CD14-positive monocyte (primary cell): Measurements from ENCODE around the gene STARD4. TPM values are rescaled to one million over a fixed set of nuclear protein-coding genes. Genes with fewer than 3 reads are reported as not detected.

ENCODE experiments used
- DNase-seq, 3 donors: peaks; one replicate each; pipeline ENCODE4 v3.0.0-alpha.2; 2011 to 2022
- H2AFZ ChIP-seq: 2 replicates; pipeline ENCODE4 v1.6.0; 2012; ENCODE audit warnings: mild to moderate bottlenecking, low read depth, low read length, inconsistent platforms; ENCODE audit not compliant: insufficient read depth, poor library complexity, severe bottlenecking
- H3K27ac ChIP-seq, 2 donors: 1 replicate in 1 of 2; 2 replicates in 1 of 2; pipeline ENCODE4 v1.5.1; 2012 to 2013; ENCODE audit warnings: low read length in 2 of 2, control low read depth in 1 of 2, inconsistent platforms in 1 of 2, low read depth in 1 of 2, mild to moderate bottlenecking in 1 of 2
- H3K27me3 ChIP-seq, 2 donors: one replicate each; pipeline versions ENCODE4 v1.6.0 to v1.6.1; 2011 to 2013; ENCODE audit warnings: low read length in 2 of 2; ENCODE audit not compliant: control insufficient read depth in 2 of 2, insufficient read depth in 2 of 2
- H3K36me3 ChIP-seq, 2 donors: replicated peaks in 1 of 2; 1 replicate in 1 of 2; 2 replicates in 1 of 2; pipeline versions ENCODE4 v1.5.1 to v1.6.1; 2012 to 2013; ENCODE audit warnings: low read length in 2 of 2, control low read depth in 1 of 2, inconsistent platforms in 1 of 2, mild to moderate bottlenecking in 1 of 2; ENCODE audit not compliant: insufficient read depth in 2 of 2, control insufficient read depth in 1 of 2
- H3K4me1 ChIP-seq, 2 donors: 1 replicate in 1 of 2; 2 replicates in 1 of 2; pipeline versions ENCODE4 v1.5.1 to v1.6.1; 2012 to 2013; ENCODE audit warnings: low read length in 2 of 2, control low read depth in 1 of 2, inconsistent platforms in 1 of 2, mild to moderate bottlenecking in 1 of 2, moderate library complexity in 1 of 2; ENCODE audit not compliant: insufficient read depth in 2 of 2, control insufficient read depth in 1 of 2
- H3K4me2 ChIP-seq: replicated peaks from 2 replicates; pipeline ENCODE3; 2012; ENCODE audit warnings: low read length, moderate library complexity, mild to moderate bottlenecking; ENCODE audit not compliant: poor library complexity, severe bottlenecking; ENCODE audit errors: extremely low read depth
- H3K4me3 ChIP-seq, 3 experiments: fragments of 200-600 bp in 1 of 3; sonication (generic) in 1 of 3; replicated peaks in 1 of 3; 1 replicate in 2 of 3; 2 replicates in 1 of 3; pipeline ENCODE4 v1.5.1; 2011 to 2013; ENCODE audit warnings: low read length in 3 of 3, mild to moderate bottlenecking in 3 of 3, control low read depth in 2 of 3, low read depth in 2 of 3, inconsistent platforms in 1 of 3, moderate library complexity in 1 of 3
- H3K79me2 ChIP-seq: 2 replicates; pipeline ENCODE4 v1.6.0; 2012; ENCODE audit warnings: mild to moderate bottlenecking, control low read depth, inconsistent platforms, low read length, moderate library complexity; ENCODE audit not compliant: insufficient read depth
- H3K9ac ChIP-seq: 2 replicates; pipeline ENCODE4 v1.6.0; 2017; ENCODE audit warnings: low read length, mild to moderate bottlenecking; ENCODE audit not compliant: insufficient read depth, poor library complexity, severe bottlenecking
- H3K9me3 ChIP-seq, 2 donors: replicated peaks in 1 of 2; 1 replicate in 1 of 2; 2 replicates in 1 of 2; pipeline versions ENCODE4 v1.5.1 to v1.6.1; 2012 to 2013; ENCODE audit warnings: low read length in 2 of 2, control low read depth in 1 of 2; ENCODE audit not compliant: control insufficient read depth in 1 of 2, insufficient read depth in 1 of 2
- H4K20me1 ChIP-seq: 2 replicates; pipeline ENCODE4 v1.6.0; 2012; ENCODE audit warnings: mild to moderate bottlenecking, low read length, control low read depth, moderate library complexity; ENCODE audit not compliant: insufficient read depth
- H3K27ac Mint-ChIP-seq, 7 donors: one replicate each; pipeline ENCODE4 v1.8.0; 2020; ENCODE audit warnings: mild to moderate bottlenecking in 7 of 7, mixed read lengths in 7 of 7, moderate library complexity in 6 of 7, inconsistent platforms in 2 of 7
- H3K27me3 Mint-ChIP-seq, 3 donors: one replicate each; pipeline ENCODE4 v1.8.0; 2021 to 2022; ENCODE audit warnings: low read depth in 3 of 3, mild to moderate bottlenecking in 3 of 3, mixed read lengths in 3 of 3, moderate library complexity in 3 of 3, inconsistent platforms in 1 of 3
- H3K36me3 Mint-ChIP-seq, 2 donors: one replicate each; pipeline ENCODE4 v1.8.0; 2020; ENCODE audit warnings: mixed read lengths in 2 of 2, inconsistent platforms in 1 of 2, mild to moderate bottlenecking in 1 of 2
- H3K4me1 Mint-ChIP-seq: one replicate; pipeline ENCODE4 v1.8.0; 2020; ENCODE audit warnings: mild to moderate bottlenecking, mixed read lengths
- H3K4me3 Mint-ChIP-seq, 2 donors: one replicate each; pipeline ENCODE4 v1.8.0; 2020; ENCODE audit warnings: mild to moderate bottlenecking in 2 of 2, mixed read lengths in 2 of 2, moderate library complexity in 1 of 2
- H3K9me3 Mint-ChIP-seq, 7 donors: one replicate each; pipeline ENCODE4 v1.8.0; 2020 to 2022; ENCODE audit warnings: mixed read lengths in 7 of 7, mild to moderate bottlenecking in 6 of 7, moderate library complexity in 6 of 7, inconsistent platforms in 2 of 7
- CTCF ChIP-seq: fragments of 200-600 bp; IDR thresholded peaks from one replicate; pipeline ENCODE4 v1.8.0; 2022; ENCODE audit warnings: antibody characterized with exemption, mild to moderate bottlenecking
- WGBS: methylation state at CpG from one replicate; pipeline ENCODE4 v1.1.5; 2013; ENCODE audit warnings: missing lambda C conversion rate; ENCODE audit not compliant: insufficient coverage; 5-methylcytosine and 5-hydroxymethylcytosine counted together
- intact Hi-C, 2 donors: fragments of 100-400 bp; cut with micrococcal nuclease; formaldehyde crosslinking; loops; one replicate each; pipeline versions ENCODE4 v1.15.0 to v1.15.1; 2023
- polyA plus RNA-seq, 3 donors: library from polyadenylated mRNA; depleted of rRNA in 1 of 3; unstranded in 2 of 3; stranded (reverse) in 1 of 3; fragments of 300-500 nt in 2 of 3; fragments of >200 nt in 1 of 3; fragmentation: Illumina TruSeq in 2 of 3; gene quantifications; 1 replicate in 2 of 3; 2 replicates in 1 of 3; pipeline ENCODE4 v1.2.3, GENCODE V29; 2012 to 2021

The STARD4 gene
- polyA plus RNA-seq, 3 donors = 6.4 to 7.7 (median 6.7) TPM

DNA sequence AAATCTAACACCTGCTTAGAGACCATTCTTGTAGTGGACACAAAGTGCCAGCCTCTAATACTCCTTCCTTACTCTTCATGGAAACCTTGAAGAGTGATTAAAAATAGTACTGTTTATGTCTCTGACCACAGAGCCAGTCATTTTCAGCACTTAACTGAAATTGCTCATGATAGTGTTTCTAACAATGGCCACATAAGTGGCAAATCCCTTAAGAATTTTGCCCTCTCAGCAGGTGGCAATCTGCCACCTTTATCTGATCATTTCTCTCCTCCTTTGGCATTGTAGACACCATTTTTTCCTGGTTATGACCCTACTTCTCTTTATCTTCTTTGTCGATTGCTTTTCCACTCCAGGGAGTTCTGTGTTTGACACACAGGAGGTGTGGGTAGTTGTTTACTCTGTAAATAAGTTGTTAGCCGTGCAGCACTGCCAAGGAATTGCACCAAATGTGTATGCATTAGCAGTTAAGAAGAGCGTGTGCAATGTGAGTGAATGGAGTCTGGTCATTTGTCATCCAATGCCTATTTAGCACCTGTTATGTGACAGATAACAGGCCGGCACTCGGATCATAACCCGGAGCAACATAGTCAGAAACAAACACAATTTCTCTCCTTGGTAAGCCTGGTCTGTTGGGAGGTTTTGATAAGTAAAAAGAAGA is 36.8 kb upstream of the STARD4 start:
- H3K27me3 ChIP-seq = no peaks in the 10 kb centered on the region
- 100% methylated on average over 1 of the region's 6 CpGs for WGBS
- no peak overlapping the region for H3K27ac ChIP-seq
- peaks cover 17% of the 10 kb centered on the region for H3K4me1 Mint-ChIP-seq
- no peak overlapping the region for H3K9ac ChIP-seq
- no peak overlapping the region for H3K4me2 ChIP-seq
- H3K4me3 Mint-ChIP-seq = no peak overlapping the region
- H4K20me1 ChIP-seq = no peaks in the 10 kb centered on the region
- peaks cover 0 to under 1% (median 0%) of the 10 kb centered on the region in 7 donors for H3K9me3 Mint-ChIP-seq
- peaks cover 15 to 20% of the 10 kb centered on the region in 2 donors for H3K4me1 ChIP-seq
- no peak overlapping the region for H2AFZ ChIP-seq
- H3K27me3 Mint-ChIP-seq = peaks cover 0 to 2% (median 0%) of the 10 kb centered on the region in 3 donors
- H3K9me3 ChIP-seq = no peaks in the 10 kb centered on the region
- no peaks in the 10 kb centered on the region for H3K79me2 ChIP-seq
- no peak for TF ChIP-seq CTCF
- intact Hi-C loops = loop anchor here in 1 of 2 donors (5.0 kb wide), 1 partner anchor 598 kb away; no protein-coding TSS in a partner anchor
- H3K36me3 ChIP-seq = no peaks in the 10 kb centered on the region
- no peak for DNase-seq
- H3K4me3 ChIP-seq = no peak overlapping the region
- no peaks in the 10 kb centered on the region for H3K36me3 Mint-ChIP-seq
- H3K27ac Mint-ChIP-seq = no peak overlapping the region

GRCh38 chr5:111548348-111548950 is 36.1 kb upstream of the STARD4 start:
- no peak overlapping the region for H2AFZ ChIP-seq
- H3K9ac ChIP-seq = no peak overlapping the region
- Mint-ChIP-seq H3K27ac (no peak overlapping the region), H3K4me3 (no peak overlapping the region), H3K4me1 (peaks cover 16% of the 10 kb centered on the region), H3K27me3 (peaks cover 0 to 2% (median 0%) of the 10 kb centered on the region in 3 donors), H3K36me3 (no peaks in the 10 kb centered on the region), H3K9me3 (no peaks in the 10 kb centered on the region)
- WGBS = 100% methylated on average over 2 of the region's 6 CpGs
- peaks cover 15 to 20% of the 10 kb centered on the region in 2 donors for H3K4me1 ChIP-seq
- H3K4me2 ChIP-seq = no peak overlapping the region
- H3K27ac ChIP-seq = no peak overlapping the region
- H3K27me3 ChIP-seq = no peaks in the 10 kb centered on the region
- no peak overlapping the region for H3K4me3 ChIP-seq
- no peak for TF ChIP-seq CTCF
- H4K20me1 ChIP-seq = no peaks in the 10 kb centered on the region
- no peak for DNase-seq
- no peaks in the 10 kb centered on the region for H3K79me2 ChIP-seq
- intact Hi-C loops = loop anchor here in 1 of 2 donors (5.0 kb wide), 1 partner anchor 599 kb away; no protein-coding TSS in a partner anchor
- H3K9me3 ChIP-seq = no peaks in the 10 kb centered on the region
- H3K36me3 ChIP-seq = no peaks in the 10 kb centered on the region
